ENCODE results near the gene DNAJC2.

DNA sequence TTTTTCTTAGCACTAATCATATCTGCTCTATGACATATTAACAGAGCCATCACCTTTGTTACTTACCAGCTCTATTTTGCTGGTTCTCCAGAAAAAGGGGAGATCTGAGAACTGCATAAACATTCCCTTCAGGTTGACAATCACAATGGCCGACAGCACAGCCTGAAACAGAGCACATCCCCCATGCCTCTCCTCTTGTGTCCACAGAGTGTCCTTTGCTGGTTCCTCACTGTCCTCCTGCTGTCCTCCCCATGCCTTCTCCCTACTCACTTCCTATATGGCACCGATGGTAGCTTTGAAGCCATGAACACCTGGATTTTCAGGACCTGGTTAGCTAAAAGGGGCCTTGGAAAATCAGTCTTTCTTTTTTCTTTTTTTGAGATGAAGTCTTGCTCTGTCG lies 44.7 kb upstream of the DNAJC2 start:
- TF ChIP-seq POLR2A (IDR thresholded peaks at IDR 0.05; ENCODE audit: low read depth, low read length) = no peak
- no peak for TF ChIP-seq POLR2AphosphoS5 (IDR thresholded peaks at IDR 0.05; ENCODE audit: low read depth, low read length)
- no peak for TF ChIP-seq TAF1 (IDR thresholded peaks at IDR 0.05; ENCODE audit: low read depth, low read length)
- TF ChIP-seq SPI1 (IDR thresholded peaks at IDR 0.05; ENCODE audit: low read depth, low read length) = no peak
- no peak for TF ChIP-seq PAX5 (IDR thresholded peaks at IDR 0.05; ENCODE audit: insufficient read depth, low read length, severe bottlenecking)
- TF ChIP-seq POU2F2 (IDR thresholded peaks at IDR 0.05; ENCODE audit: low read depth, low read length) = no peak

All from GM12891 (cell line).